ENCODE results near the gene LMNB1.
A peak's percentile ranks its signal among the peaks of the same experiment; 100 is the strongest.
"Not testable (repeated sequence)": the region's sequence is repeated elsewhere in the genome, so short reads cannot be mapped to it uniquely, and the experiment has no call there.

Gene LMNB1

GRCh38 chr5:126829098-126829497, 52.2 kb downstream of the LMNB1 start:
- no peak for DNase-seq

- no peak for DNase-seq
Observed at GRCh38 chr5:126830061-126830460, 53.1 kb downstream of the LMNB1 start.

- DNase-seq: no peak
Observed at GRCh38 chr5:126831156-126831555, 54.2 kb downstream of the LMNB1 start.

- no peak for DNase-seq
Observed at GRCh38 chr5:126836778-126837177, 59.8 kb downstream of the LMNB1 start.

- DNase-seq: no peak
Observed at GRCh38 chr5:126837242-126837641, 60.3 kb downstream of the LMNB1 start.

GRCh38 chr5:126837906-126838539, 61.1 kb downstream of the LMNB1 start:
- no peak for DNase-seq

- not testable (repeated sequence) for DNase-seq
Observed at GRCh38 chr5:126839407-126839806, 62.5 kb downstream of the LMNB1 start.

- not testable (repeated sequence) for DNase-seq
Observed at GRCh38 chr5:126843375-126843774, 66.4 kb downstream of the LMNB1 start.

GRCh38 chr5:126845470-126846070, 68.6 kb downstream of the LMNB1 start:
- DNase-seq: peak; percentile 40

GRCh38 chr5:126846344-126846743, 69.4 kb downstream of the LMNB1 start:
- no peak for DNase-seq

GRCh38 chr5:126846744-126847455, 70.0 kb downstream of the LMNB1 start:
- DNase-seq: no peak

GRCh38 chr5:126847456-126847820, 70.5 kb downstream of the LMNB1 start:
- DNase-seq: no peak

GRCh38 chr5:126847826-126848251, 70.9 kb downstream of the LMNB1 start:
- no peak for DNase-seq

- DNase-seq: no peak
Observed at GRCh38 chr5:126848253-126848652, 71.3 kb downstream of the LMNB1 start.

- DNase-seq: no peak
Observed at GRCh38 chr5:126849101-126849678, 72.3 kb downstream of the LMNB1 start.

GRCh38 chr5:126851501-126852011, 74.6 kb downstream of the LMNB1 start:
- DNase-seq: no peak

- no peak for DNase-seq
Observed at GRCh38 chr5:126852091-126852571, 75.2 kb downstream of the LMNB1 start.

GRCh38 chr5:126852841-126853271, 75.9 kb downstream of the LMNB1 start:
- DNase-seq: no peak

- not testable (repeated sequence) for DNase-seq
Observed at GRCh38 chr5:126853541-126854307, 76.8 kb downstream of the LMNB1 start.

- DNase-seq: no peak
Observed at GRCh38 chr5:126854526-126855110, 77.7 kb downstream of the LMNB1 start.

- DNase-seq: no peak
Observed at GRCh38 chr5:126855266-126855665, 78.3 kb downstream of the LMNB1 start.

Data from T-helper 9 cell (primary cell).